GM12878 (cell line): ENCODE measurements around the gene FAM89A. TPM values are rescaled to one million over a fixed set of nuclear protein-coding genes. Genes with fewer than 3 reads are reported as not detected.

Experiments
- ATAC-seq: fragments of 200-7000 bp; cut with Tn5 transposase; 3 replicates; pipeline ENCODE4 v1.9.1; 2020; ENCODE audit warnings: mild to moderate bottlenecking, moderate library complexity
- BruUV-seq: library from RNA; stranded (reverse); fragments of 400-500 nt; replicated peaks from 2 replicates; lab custom pipeline; 2021; lab: Mats Ljungman, UMichigan
- CTCF ChIA-PET: fragments of 300-600 bp; sonication (Branson Sonifier 250); formaldehyde crosslinking; extraction: SDS; loops from one replicate; lab custom pipeline; 2021; ENCODE audit warnings: inconsistent platforms; lab: Yijun Ruan, JAX
- POLR2A ChIA-PET: fragments of 350-600 bp; formaldehyde crosslinking; extraction: SDS; loops from one replicate; lab custom pipeline; 2021; ENCODE audit warnings: inconsistent platforms; lab: Charles Lee
- RAD21 ChIA-PET: fragments of 300-600 bp; sonication (Branson Sonifier 250); formaldehyde crosslinking; loops from one replicate; lab custom pipeline; 2023; ENCODE audit warnings: antibody characterized with exemption; ENCODE audit not compliant: unreplicated experiment; lab: Charles Lee
- SMC1A ChIA-PET: fragments of 300-600 bp; sonication (Branson Sonifier 250); formaldehyde crosslinking; loops from one replicate; lab custom pipeline; 2023; ENCODE audit not compliant: unreplicated experiment, uncharacterized antibody; lab: Charles Lee
- DNase-seq: peaks from one replicate; pipeline ENCODE4 v3.0.0-alpha.2; 2011; ENCODE audit warnings: low read depth, low spot score
- FAIRE-seq: peaks from 3 replicates; lab custom pipeline; 2011; peaks lifted over from hg19 to GRCh38; lab: Jason Lieb, UNC
- H2AFZ ChIP-seq: 2 replicates; pipeline ENCODE4 v1.6.0; 2011; ENCODE audit warnings: low read depth, low read length, control low read depth; ENCODE audit not compliant: control insufficient read depth
- H3K27ac ChIP-seq: 2 replicates; pipeline ENCODE4 v1.5.1; 2011; ENCODE audit warnings: control low read depth; ENCODE audit not compliant: control insufficient read depth, insufficient read depth
- H3K27me3 ChIP-seq, 2 experiments: replicated peaks in 1 of 2; 2 replicates each; pipeline versions ENCODE4 v1.6.0 to v1.6.1; 2011; ENCODE audit warnings: low read length in 1 of 2; ENCODE audit not compliant: control insufficient read depth in 2 of 2, insufficient read depth in 2 of 2
- H3K36me3 ChIP-seq, 2 experiments: 2 replicates each; pipeline ENCODE4 v1.5.1; 2011; ENCODE audit warnings: low read length in 1 of 2; ENCODE audit not compliant: control insufficient read depth in 2 of 2, insufficient read depth in 2 of 2
- H3K4me1 ChIP-seq: 2 replicates; pipeline ENCODE4 v1.6.1; 2011; ENCODE audit warnings: mild to moderate bottlenecking, low read length, moderate library complexity, mixed read lengths; ENCODE audit not compliant: control insufficient read depth, insufficient read depth
- H3K4me2 ChIP-seq: 2 replicates; pipeline ENCODE4 v1.6.0; 2011; ENCODE audit warnings: control low read depth; ENCODE audit not compliant: control insufficient read depth, insufficient read depth
- H3K4me3 ChIP-seq: fragments of 200-600 bp; sonication (generic); 2 replicates; pipeline ENCODE4 v1.5.1; 2016
- H3K79me2 ChIP-seq: 2 replicates; pipeline ENCODE4 v1.6.0; 2011; ENCODE audit warnings: low read length; ENCODE audit not compliant: control insufficient read depth, insufficient read depth
- H3K9ac ChIP-seq: 2 replicates; pipeline ENCODE4 v1.8.0; 2011; ENCODE audit warnings: low read length, control low read depth, mixed read lengths; ENCODE audit not compliant: control insufficient read depth, insufficient read depth
- H3K9me3 ChIP-seq: replicated peaks from 3 replicates; pipeline ENCODE4 v1.5.1; 2011; ENCODE audit warnings: mild to moderate bottlenecking, low read length; ENCODE audit not compliant: control insufficient read depth, insufficient read depth
- H4K20me1 ChIP-seq: 2 replicates; pipeline ENCODE4 v1.6.0; 2011; ENCODE audit not compliant: control insufficient read depth, insufficient read depth
- ATF2 ChIP-seq: IDR thresholded peaks from 2 replicates; pipeline ENCODE4 v1.6.1; 2012; ENCODE audit warnings: low read length, inconsistent platforms
- BCL3 ChIP-seq: IDR thresholded peaks from 2 replicates; pipeline ENCODE4 v1.6.1; 2011; ENCODE audit warnings: borderline replicate concordance, low read depth, mild to moderate bottlenecking, moderate library complexity, low read length; ENCODE audit not compliant: insufficient read depth, poor library complexity, severe bottlenecking
- CREM ChIP-seq: IDR thresholded peaks from 2 replicates; pipeline ENCODE4 v1.6.1; 2014; ENCODE audit warnings: antibody characterized with exemption, low read depth
- CTCF ChIP-seq, 3 experiments: IDR thresholded peaks in 2 of 3; conservative IDR thresholded peaks in 1 of 3; 2 replicates each; pipeline ENCODE4 v1.5.1; 2011; ENCODE audit warnings: low read depth in 3 of 3, low read length in 3 of 3, mild to moderate bottlenecking in 3 of 3, control low read depth in 2 of 3, moderate library complexity in 2 of 3, inconsistent platforms in 1 of 3, mixed read lengths in 1 of 3; ENCODE audit not compliant: control insufficient read depth in 2 of 3, insufficient read depth in 1 of 3; ENCODE audit errors: extremely low read depth in 1 of 3
- FOXK2 ChIP-seq: fragments of 450-650 bp; IDR thresholded peaks from 2 replicates; pipeline ENCODE4 v1.6.1; 2017; ENCODE audit warnings: mild to moderate bottlenecking, moderate library complexity
- IRF5 ChIP-seq: fragments of 450-650 bp; IDR thresholded peaks from 2 replicates; pipeline ENCODE4 v1.6.1; 2017; ENCODE audit warnings: borderline replicate concordance
- RAD51 ChIP-seq: fragments of 450-650 bp; IDR thresholded peaks from 2 replicates; pipeline ENCODE4 v1.6.1; 2016; ENCODE audit warnings: moderate library complexity, mild to moderate bottlenecking, inconsistent platforms
- RBBP5 ChIP-seq: fragments of 200-600 bp; sonication (generic); conservative IDR thresholded peaks from 2 replicates; pipeline ENCODE4 v1.6.1; 2016
- TCF12 ChIP-seq: IDR thresholded peaks from 2 replicates; pipeline ENCODE4 v1.6.1; 2011; ENCODE audit warnings: low read depth, mild to moderate bottlenecking, low read length
- TCF3 ChIP-seq: IDR thresholded peaks from 2 replicates; pipeline ENCODE4 v1.6.1; 2012; ENCODE audit warnings: low read depth, mild to moderate bottlenecking, low read length, borderline replicate concordance; ENCODE audit not compliant: insufficient read depth
- ZBED1 ChIP-seq: IDR thresholded peaks from 2 replicates; pipeline ENCODE4 v1.6.1; 2016; ENCODE audit warnings: borderline replicate concordance
- ZNF207 ChIP-seq: fragments of 450-650 bp; IDR thresholded peaks from 2 replicates; pipeline ENCODE4 v1.6.1; 2014; ENCODE audit warnings: antibody characterized with exemption, mild to moderate bottlenecking, borderline replicate concordance
- WGBS: methylation state at CpG from one replicate; pipeline ENCODE4 v1.1.6; 2016; ENCODE audit warnings: low lambda C conversion rate; ENCODE audit not compliant: insufficient replicate concordance, insufficient coverage; ENCODE audit errors: missing lambda C conversion rate; 5-methylcytosine and 5-hydroxymethylcytosine counted together
- in situ Hi-C: fragments of 300-500 bp; cut with MboI; formaldehyde crosslinking; loops from 9 replicates; pipeline ENCODE4 v1.14.3; 2018; ENCODE audit warnings: mixed read lengths
- intact Hi-C: fragments of 100-400 bp; cut with micrococcal nuclease; formaldehyde crosslinking; loops from one replicate; pipeline ENCODE4 v1.14.2; 2022; ENCODE audit not compliant: unreplicated experiment
- polyA plus RNA-seq, 11 experiments: library from polyadenylated mRNA; depleted of rRNA in 4 of 11; unstranded in 6 of 11; stranded (reverse) in 5 of 11; fragments of >200 nt; fragmentation: Nextera tagmentation in 4 of 11; fragmentation: Illumina TruSeq in 1 of 11; extraction: Ambion mirVana in 4 of 11; extraction: Trizol in 1 of 11; gene quantifications; 1 replicate in 1 of 11; 2 replicates in 10 of 11; pipeline versions ENCODE4 v1.2.1 to v1.2.3, GENCODE V29; 2011 to 2016; ENCODE audit warnings: inconsistent platforms in 2 of 11, missing spikeins in 2 of 11, low read depth in 1 of 11
- total RNA-seq, 4 experiments: library from RNA; depleted of rRNA in 3 of 4; stranded (reverse); fragments of >200 nt in 3 of 4; fragmentation: Illumina TruSeq in 1 of 4; extraction: Trizol in 1 of 4; gene quantifications; 2 replicates each; pipeline versions ENCODE4 v1.2.1 to v1.2.3, GENCODE V29; 2013 to 2021

Gene FAM89A
- total and polyA plus RNA-seq, 10 of the 15 experiments (the other 5 are each of a cell fraction or from before 2014, with no cell fraction given): 0.06 to 0.72 (median 0.14) TPM; not detected in 4

GRCh38 chr1:231044588-231044987 lies 4.5 kb upstream of the FAM89A start:
- H3K27me3 ChIP-seq: peaks cover 0 to 2% of the 10 kb centered on the region in 2 experiments; a peak in 3 of 4 replicates
- H3K4me3 ChIP-seq: no peak overlapping the region
- in situ Hi-C loops: no loop called here
- CTCF ChIA-PET: no interaction called here
- no peak overlapping the region for H3K4me2 ChIP-seq
- RAD21 ChIA-PET: no interaction called here
- H2AFZ ChIP-seq: no peak overlapping the region
- TF ChIP-seq RBBP5 (no peak), ATF2 (no peak), TCF12 (no peak), ZBED1 (no peak), CREM (no peak), BCL3 (no peak), IRF5 (no peak), CTCF (IDR thresholded peaks at IDR 0.05 in 2 of 3, conservative IDR thresholded peaks at IDR 0.05 in 1 of 3; ENCODE audit: control insufficient read depth in 2 of 3, extremely low read depth in 1 of 3, insufficient read depth in 1 of 3, low read depth in 3 of 3, low read length in 3 of 3) (no peak), FOXK2 (no peak), TCF3 (no peak), RAD51 (no peak), ZNF207 (no peak)
- no peaks in the 10 kb centered on the region for H3K4me1 ChIP-seq
- FAIRE-seq (no peak), ATAC-seq (no peak), DNase-seq (no peak)
- H3K9ac ChIP-seq: no peak overlapping the region
- no TSS peak for BruUV-seq
- WGBS: 46% methylated on average over 1 of the region's 1 CpG
- H3K9me3 ChIP-seq: no peaks in the 10 kb centered on the region; the same call in 2 of the 3 replicates
- SMC1A ChIA-PET: interaction anchor here (0.9 kb wide), 1 partner anchor 9 kb away, joined by 3 read pairs; no protein-coding TSS in a partner anchor
- no peak overlapping the region for H3K27ac ChIP-seq
- H3K36me3 ChIP-seq: no peaks in the 10 kb centered on the region
- no peaks in the 10 kb centered on the region for H4K20me1 ChIP-seq
- no peaks in the 10 kb centered on the region for H3K79me2 ChIP-seq
- POLR2A ChIA-PET: no interaction called here
- intact Hi-C loops: no loop called here
